RWPE1 (cell line): Measurements from ENCODE around the gene SEC14L5.

Source experiments
- CTCF ChIA-PET: fragments of 350-600 bp; sonication (Branson Sonifier 250); formaldehyde crosslinking; extraction: SDS; loops from one replicate; lab custom pipeline; 2021; lab: Yijun Ruan, JAX
- POLR2A ChIA-PET: fragments of 400-600 bp; formaldehyde crosslinking; extraction: SDS; loops from one replicate; lab custom pipeline; 2020; ENCODE audit warnings: antibody characterized with exemption; ENCODE audit not compliant: low non-redundant PET; lab: Yijun Ruan, JAX
- DNase-seq: peaks from one replicate; pipeline ENCODE4 v3.0.0; 2012; ENCODE audit warnings: low spot score
- H3K27ac ChIP-seq: fragments of 450-650 bp; 2 replicates; pipeline ENCODE4 v1.5.1; 2017
- CTCF ChIP-seq: fragments of 450-650 bp; conservative IDR thresholded peaks from 2 replicates; pipeline ENCODE4 v1.5.1; 2017; ENCODE audit warnings: low read depth, mild to moderate bottlenecking

SEC14L5 gene

GRCh38 chr16:5020551-5020950 lies 62.4 kb downstream of the SEC14L5 start:
- H3K27ac ChIP-seq: no peak overlapping the region
- no peak for TF ChIP-seq CTCF
- no peak for DNase-seq
- ChIA-PET POLR2A (no interaction called here), CTCF (interaction anchor here (0.7 kb wide), 1 partner anchor 232 kb away, joined by 3 read pairs; no protein-coding TSS in a partner anchor)

GRCh38 chr16:5022521-5022920 lies 64.4 kb downstream of the SEC14L5 start:
- TF ChIP-seq CTCF: no peak
- ChIA-PET CTCF (interaction anchor here (0.6 kb wide), 1 partner anchor 303 kb away, joined by 3 read pairs; no protein-coding TSS in a partner anchor), POLR2A (no interaction called here)
- H3K27ac ChIP-seq: no peak overlapping the region
- DNase-seq: no peak

GRCh38 chr16:5024632-5025031 lies 66.5 kb downstream of the SEC14L5 start:
- DNase-seq: peak; percentile 64
- POLR2A ChIA-PET: no interaction called here
- CTCF ChIA-PET: interaction anchor here (0.6 to 1.6 kb wide), 5 partner anchors 9 to 386 kb away, joined by 3 to 6 read pairs (median 4); partner anchors contain the start of gene NAGPA
- TF ChIP-seq CTCF: peak; percentile 15; the same call in 1 of the 2 replicates
- no peak overlapping the region for H3K27ac ChIP-seq

GRCh38 chr16:5025171-5025632 lies 67.1 kb downstream of the SEC14L5 start:
- CTCF ChIA-PET: interaction anchor here (0.6 to 1.6 kb wide), 4 partner anchors 9 to 144 kb away, joined by 3 to 6 read pairs (median 4); partner anchors contain the start of gene NAGPA
- TF ChIP-seq CTCF: no peak
- POLR2A ChIA-PET: no interaction called here
- no peak for DNase-seq
- H3K27ac ChIP-seq: no peak overlapping the region

GRCh38 chr16:5026664-5027063 lies 68.5 kb downstream of the SEC14L5 start:
- POLR2A ChIA-PET: no interaction called here
- H3K27ac ChIP-seq: no peak overlapping the region
- no peak for DNase-seq
- CTCF ChIA-PET: no interaction called here
- TF ChIP-seq CTCF: no peak

- H3K27ac ChIP-seq: no peak overlapping the region
- ChIA-PET CTCF (no interaction called here), POLR2A (no interaction called here)
- no peak for DNase-seq
- no peak for TF ChIP-seq CTCF
Observed at GRCh38 chr16:5027086-5027485, 69.0 kb downstream of the SEC14L5 start.
